Measurements from ENCODE around the gene CNIH3. TPM values are rescaled to one million over a fixed set of nuclear protein-coding genes. Genes with fewer than 3 reads are reported as not detected.

The CNIH3 gene
- total and polyA plus RNA-seq, 2 of the 4 experiments (the other 2 are of a cell fraction): 2.0 to 2.9 TPM

DNA sequence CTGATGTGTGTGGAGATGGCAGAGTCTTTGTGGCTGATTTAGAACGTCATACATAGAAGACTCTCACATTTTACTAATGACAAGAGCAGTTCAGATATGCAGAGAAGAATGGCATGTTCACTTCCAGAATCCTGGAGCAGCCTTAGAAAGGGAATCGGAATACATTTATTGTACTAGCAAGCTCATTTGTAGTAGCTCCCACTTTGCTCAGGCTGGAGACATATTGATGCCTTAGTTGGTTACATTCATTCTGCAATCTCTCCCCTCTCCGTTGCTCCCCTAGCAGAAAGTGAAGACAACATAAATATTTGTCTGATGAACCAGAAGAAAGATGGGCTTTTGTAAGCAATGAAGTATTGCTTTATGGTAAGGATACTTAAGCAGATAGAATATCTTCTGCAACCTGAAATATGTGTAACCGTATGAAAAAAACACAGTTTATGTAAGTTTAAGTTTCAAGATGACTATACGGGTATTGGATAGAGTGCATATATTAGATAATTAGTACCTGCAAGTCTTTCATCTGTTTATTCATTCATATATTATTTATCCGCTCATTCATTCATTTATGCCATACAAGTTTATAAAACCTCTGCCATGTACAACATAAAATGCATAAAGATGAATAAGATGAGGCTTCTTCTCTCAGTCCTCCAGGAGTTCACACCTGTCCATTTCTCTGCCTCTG lies 135.7 kb downstream of the CNIH3 start:
- no peak overlapping the region for H4K5ac ChIP-seq (ENCODE audit: low read depth, low read length)
- H3K79me1 ChIP-seq (ENCODE audit: low read depth in 1 of 2, low read length in 2 of 2): no peaks in the 10 kb centered on the region
- no peak overlapping the region for H3K9ac ChIP-seq (ENCODE audit: low read depth, low read length)
- dilution Hi-C loops (cut with HindIII; ENCODE audit: low sequenced_read_pairs, unreplicated experiment) (no loop called here), in situ Hi-C loops (cut with MboI; ENCODE audit: low sequenced_read_pairs) (no loop called here), intact Hi-C loops (cut with micrococcal nuclease) (no loop called here)
- no peak overlapping the region for H3K18ac ChIP-seq (ENCODE audit: low read depth, low read length)
- no peaks in the 10 kb centered on the region for H3K9me3 ChIP-seq (ENCODE audit: control insufficient read depth, insufficient read depth, low read length)
- no peak overlapping the region for H2AFZ ChIP-seq (replicated peaks; ENCODE audit: low read length, poor library complexity)
- no peak overlapping the region for H2BK5ac ChIP-seq (ENCODE audit: low read depth, low read length, poor library complexity, severe bottlenecking)
- H2BK20ac ChIP-seq (ENCODE audit: low read depth, low read length): no peak overlapping the region; the same call in 1 of the 2 replicates
- no peaks in the 10 kb centered on the region for H3K36me3 ChIP-seq (ENCODE audit: control insufficient read depth, insufficient read depth, low read length)
- no peaks in the 10 kb centered on the region; the same call in 1 of the 2 replicates for H3K9me1 ChIP-seq (ENCODE audit: insufficient read depth, low read length)
- no peak overlapping the region for H3K27ac ChIP-seq (ENCODE audit: insufficient read depth, low read length)
- DNase-seq (no peak), ATAC-seq (ENCODE audit: low read depth) (peak; percentile 17; the same call in 1 of the 2 replicates)
- BruUV-seq (replicated peaks): no TSS peak
- no peak overlapping the region for H4K8ac ChIP-seq (ENCODE audit: low read depth in 2 of 2, low read length in 2 of 2)
- H4K20me1 ChIP-seq (ENCODE audit: insufficient read depth, low read length): no peaks in the 10 kb centered on the region
- no peak overlapping the region for H3K23ac ChIP-seq (ENCODE audit: low read depth, low read length)
- no peak overlapping the region for H3K14ac ChIP-seq (replicated peaks; ENCODE audit: low read depth, low read length)
- H4K91ac ChIP-seq (ENCODE audit: insufficient read depth, low read depth, low read length): no peak overlapping the region
- no CpG with 5 or more reads among the region's 6 CpGs for WGBS, 2 experiments (ENCODE audit: extremely low coverage in 2 of 2, insufficient read length in 1 of 2)
- no peak overlapping the region for H2BK15ac ChIP-seq (ENCODE audit: low read depth, low read length)
- no peak overlapping the region for H3K4me3 ChIP-seq (ENCODE audit: insufficient read depth, low read depth, low read length)
- no peak overlapping the region for H3K56ac ChIP-seq (ENCODE audit: extremely low read depth, insufficient read depth, low read length)
- no peak overlapping the region for H2BK120ac ChIP-seq (ENCODE audit: low read depth, low read length)
- no peak for TF ChIP-seq CHD1 (IDR thresholded peaks at IDR 0.05; ENCODE audit: low read depth, low read length)
- CTCF ChIA-PET: no interaction called here
- POLR2A ChIA-PET (ENCODE audit: unreplicated experiment): no interaction called here
- H3K4me2 ChIP-seq (ENCODE audit: low read depth, low read length): no peak overlapping the region
- no peak overlapping the region for H2AK5ac ChIP-seq (ENCODE audit: low read depth, low read length)
- no peak overlapping the region for H3K4ac ChIP-seq (ENCODE audit: low read depth, low read length)
- no peaks in the 10 kb centered on the region; the same call in 1 of the 2 replicates for H3K27me3 ChIP-seq (ENCODE audit: control insufficient read depth, insufficient read depth, low read length)
- H3K4me1 ChIP-seq (ENCODE audit: control insufficient read depth, insufficient read depth, low read length): no peaks in the 10 kb centered on the region
- no peak overlapping the region for H2AK9ac ChIP-seq (replicated peaks; ENCODE audit: low read depth, low read length, poor library complexity)

All from IMR-90 (cell line).